EL (cell line): Measurements from ENCODE around the gene TMEM209.
A peak's percentile ranks its signal among the peaks of the same experiment; 100 is the strongest.
"Not testable (repeated sequence)": the region's sequence is repeated elsewhere in the genome, so short reads cannot be mapped to it uniquely, and the experiment has no call there.

Experiments used
- DNase-seq: peaks from one replicate; pipeline ENCODE4 v3.0.0-alpha.2; 2016

The TMEM209 gene

DNA sequence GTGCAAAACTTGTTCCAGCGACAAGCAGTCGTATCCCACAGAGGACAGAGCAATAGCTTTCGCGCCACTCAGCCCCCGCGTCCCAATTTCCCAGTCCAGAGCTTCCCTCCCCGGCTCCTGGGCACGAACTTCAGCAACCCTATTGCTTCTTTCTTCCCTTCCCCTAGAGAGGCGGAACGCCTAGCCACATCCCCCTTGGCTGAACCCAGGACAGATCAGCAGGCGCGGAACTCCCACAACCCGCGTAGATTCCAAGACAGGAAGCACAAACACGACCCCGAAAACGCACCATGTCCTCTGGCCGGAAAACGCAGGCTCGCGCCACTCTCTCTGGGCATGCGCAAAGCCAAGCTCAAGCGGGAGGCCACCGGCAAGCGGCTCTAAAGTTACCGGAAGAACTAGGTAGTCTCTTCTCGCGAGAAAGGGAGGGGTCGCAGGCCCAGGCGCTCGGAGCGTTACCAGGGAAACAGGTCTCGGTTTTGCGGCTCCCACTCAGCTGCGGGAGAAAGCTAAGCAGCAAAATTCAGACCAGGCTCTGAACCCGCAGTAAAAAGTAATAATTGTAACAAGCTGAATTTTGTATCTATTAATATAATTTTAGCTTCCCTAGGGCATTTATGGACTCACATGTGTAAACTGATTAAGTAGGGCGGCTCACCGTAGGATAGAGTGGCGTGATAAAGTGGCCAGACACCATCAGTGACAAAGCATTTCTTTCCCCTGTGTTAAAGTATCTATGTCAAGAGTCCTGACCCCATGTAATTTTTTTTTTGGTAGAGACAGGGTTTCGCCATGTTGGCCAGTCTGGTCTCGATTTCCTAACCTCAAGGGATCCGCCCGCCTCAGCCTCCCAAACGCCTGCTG lies at the start of gene TMEM209:
Gene TMEM209, minus strand, starts transcription at position 323 of the 864 bp plus-strand sequence. Its CDS starts 31 bp downstream, at position 292.
- peak; percentile 97 for DNase-seq

DNA sequence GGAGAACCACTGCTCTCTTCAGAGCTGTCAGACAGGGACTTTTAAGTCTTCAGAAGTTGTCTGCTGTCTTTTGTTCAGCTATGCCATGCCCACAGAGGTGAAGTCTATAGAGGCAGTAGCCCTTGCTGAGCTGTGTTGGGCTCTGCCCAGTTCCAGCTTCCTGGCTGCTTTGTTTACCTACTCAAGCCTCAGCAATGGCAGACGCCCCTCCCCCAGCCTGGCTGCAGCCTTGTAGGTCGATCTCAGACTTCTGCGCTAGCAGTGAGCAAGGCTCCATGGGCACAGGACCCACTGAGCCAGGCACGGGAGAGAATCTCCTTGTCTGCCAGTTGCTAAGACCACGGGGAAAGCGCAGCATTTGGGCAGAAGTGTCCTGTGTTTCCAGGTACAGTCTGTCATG lies 49.3 kb upstream of the TMEM209 start:
- no peak for DNase-seq

DNA sequence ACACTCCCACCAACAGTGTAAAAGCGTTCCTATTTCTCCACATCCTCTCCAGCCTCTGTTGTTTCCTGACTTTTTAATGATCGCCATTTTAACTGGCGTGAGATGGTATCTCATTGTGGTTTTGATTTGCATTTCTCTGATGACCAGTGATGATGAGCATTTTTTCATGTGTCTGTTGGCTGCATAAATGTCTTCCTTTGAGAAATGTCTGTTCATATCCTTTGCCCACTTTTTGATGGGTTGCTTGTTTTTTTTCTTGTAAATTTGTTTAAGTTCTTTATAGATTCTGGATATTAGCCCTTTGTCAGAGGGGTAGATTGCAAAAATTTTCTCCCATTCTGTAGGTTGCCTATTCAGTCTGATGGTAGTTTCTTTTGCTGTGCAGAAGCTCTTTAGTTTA lies 44.4 kb upstream of the TMEM209 start:
- not testable (repeated sequence) for DNase-seq

DNA sequence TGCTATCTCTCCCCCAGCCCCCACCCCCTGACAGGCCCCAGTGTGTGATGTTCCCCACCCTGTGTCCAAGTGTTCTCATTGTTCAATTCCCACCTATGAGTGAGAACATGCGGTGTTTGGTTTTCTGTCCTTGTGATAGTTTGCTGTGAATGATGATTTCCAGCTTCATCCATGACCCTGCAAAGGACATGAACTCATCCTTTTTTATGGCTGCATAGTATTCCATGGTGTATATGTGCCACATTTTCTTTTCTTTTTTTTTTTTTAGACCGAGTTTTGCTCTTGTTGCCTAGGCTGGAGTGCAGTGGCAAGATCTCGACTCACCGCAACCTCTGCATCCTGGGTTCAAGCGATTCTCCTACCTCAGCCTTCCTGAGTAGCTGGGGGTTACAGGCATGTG lies 43.6 kb upstream of the TMEM209 start:
- not testable (repeated sequence) for DNase-seq

DNA sequence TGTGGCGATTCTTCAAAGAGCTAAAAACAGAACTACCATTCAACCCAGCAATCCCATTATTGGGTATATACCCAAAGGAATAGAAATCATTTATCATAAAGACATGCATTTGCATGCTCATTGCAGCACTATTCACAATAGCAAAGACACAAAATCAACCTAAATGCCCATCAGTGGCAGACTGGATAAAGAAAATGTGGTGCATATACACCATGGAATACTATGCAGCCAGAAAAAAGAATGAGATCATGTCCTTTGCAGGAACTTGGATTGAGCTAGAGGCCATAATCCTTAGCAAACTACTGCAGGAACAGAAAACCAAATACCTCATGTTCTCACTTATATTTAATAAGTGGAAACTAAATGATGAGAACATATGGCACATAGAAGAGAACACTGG lies 41.3 kb upstream of the TMEM209 start:
- not testable (repeated sequence) for DNase-seq

DNA sequence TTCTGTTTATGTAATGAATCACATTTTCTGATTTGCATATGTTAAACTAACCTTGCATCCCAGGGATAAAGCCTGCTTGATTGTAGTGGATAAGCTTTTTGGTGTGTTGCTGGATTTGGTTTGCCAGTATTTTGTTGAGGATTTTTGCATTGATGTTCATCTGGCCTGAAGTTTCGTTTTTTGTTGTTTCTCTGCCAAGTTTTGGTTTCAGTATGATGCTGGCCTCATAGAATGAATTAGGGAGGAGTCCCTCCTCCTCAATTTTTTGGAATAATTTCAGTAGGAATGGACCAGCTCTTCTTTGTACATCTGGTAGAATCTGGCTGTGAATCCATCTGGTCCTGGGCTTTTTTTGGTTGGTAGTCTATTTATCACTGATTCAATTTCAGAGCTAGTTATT lies 38.3 kb upstream of the TMEM209 start:
- DNase-seq, result peak; percentile 10

DNA sequence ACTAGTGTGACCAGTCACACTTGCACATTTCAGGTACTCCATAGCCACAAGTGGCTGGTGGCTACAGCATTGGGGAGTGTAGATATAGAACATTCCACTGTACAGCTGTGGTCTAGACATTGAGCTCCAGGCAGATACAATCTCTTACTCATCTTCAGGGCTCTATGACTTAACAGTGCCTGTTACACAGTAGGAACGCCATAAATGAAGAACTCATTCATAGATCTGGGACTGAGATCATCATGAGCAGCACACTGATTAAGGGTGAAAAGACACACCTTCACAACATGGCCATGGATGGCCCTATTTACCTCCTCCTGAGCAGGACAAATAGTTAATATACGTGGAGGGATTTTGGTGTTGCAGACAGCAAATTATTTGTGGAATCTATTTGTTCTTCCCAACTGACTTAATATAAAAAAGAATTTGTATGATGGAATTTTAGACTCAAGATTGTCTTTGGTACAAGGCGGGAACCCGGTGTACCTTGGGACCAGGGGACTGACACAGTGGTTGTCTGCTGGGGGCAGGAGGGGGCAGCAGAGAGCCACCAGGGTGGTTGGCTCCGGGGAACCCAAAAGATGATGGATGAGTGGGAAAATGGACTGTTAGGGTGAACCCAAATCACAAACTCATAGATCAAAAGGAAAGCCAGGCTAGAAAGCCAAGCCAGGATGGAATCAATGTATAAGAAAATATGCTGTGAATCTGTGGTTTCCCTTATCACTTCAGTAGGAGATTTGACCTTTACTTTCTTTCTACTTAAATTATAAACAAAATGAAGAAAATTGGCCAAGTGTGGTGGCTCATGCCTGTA lies 37.2 kb upstream of the TMEM209 start:
- peak; percentile 73 for DNase-seq

DNA sequence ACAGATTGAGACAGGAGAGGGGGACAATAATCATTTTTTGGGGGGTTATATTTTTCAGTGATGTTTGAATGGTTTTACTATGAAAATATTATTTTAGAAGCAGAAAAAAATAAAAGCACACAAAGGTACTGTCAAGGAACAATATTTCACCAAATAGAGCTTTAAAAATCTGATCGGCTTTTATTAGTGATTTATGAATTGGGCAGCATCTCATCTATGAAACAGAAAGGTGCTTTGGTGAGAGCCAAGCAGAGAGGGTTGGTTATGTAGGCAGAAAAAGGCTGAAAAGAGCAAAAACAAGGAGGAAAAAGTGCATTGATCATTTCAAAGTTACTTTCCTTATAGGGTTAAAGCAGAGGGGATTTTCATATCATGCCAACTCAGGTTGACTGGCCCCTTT lies 35.0 kb upstream of the TMEM209 start:
- no peak for DNase-seq

DNA sequence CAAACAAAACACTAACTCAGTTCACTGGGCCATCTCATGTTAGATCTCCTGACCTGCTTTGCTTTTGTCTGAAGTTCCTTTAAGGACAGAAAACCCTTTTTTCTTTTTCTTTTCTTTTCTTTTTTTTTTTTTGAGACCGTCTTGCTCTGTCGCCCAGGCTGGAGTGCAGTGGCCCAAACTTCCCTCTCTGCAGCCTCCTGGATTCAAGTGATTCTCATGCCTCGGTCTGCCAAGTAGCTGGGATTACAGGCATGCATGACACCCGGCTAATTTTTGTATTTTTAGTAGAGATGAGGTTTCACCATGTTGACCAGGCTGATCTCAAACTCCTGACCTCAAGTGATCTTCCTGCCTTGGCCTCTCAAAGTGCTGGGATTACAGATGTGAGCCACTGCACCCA lies 31.2 kb upstream of the TMEM209 start:
- DNase-seq, result not testable (repeated sequence)

DNA sequence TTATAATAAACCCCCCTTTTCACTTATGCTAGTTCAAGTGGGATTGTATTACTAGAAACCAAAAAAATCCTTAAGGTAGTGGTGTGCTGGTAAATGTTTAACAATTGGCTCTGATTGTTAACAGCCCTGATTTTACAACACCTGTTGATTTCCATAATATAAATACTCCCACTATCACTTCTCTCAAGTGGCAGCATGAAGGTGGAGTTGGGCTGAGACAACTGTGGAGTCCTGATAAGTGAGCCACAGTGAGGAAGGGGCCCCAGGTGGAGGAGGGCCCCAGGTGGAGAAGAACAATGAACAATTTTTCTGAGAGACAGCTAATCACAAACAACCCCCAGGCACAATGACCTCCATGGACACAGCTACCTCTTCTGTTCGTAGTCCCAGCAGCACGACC lies 28.9 kb upstream of the TMEM209 start:
- DNase-seq, result no peak

DNA sequence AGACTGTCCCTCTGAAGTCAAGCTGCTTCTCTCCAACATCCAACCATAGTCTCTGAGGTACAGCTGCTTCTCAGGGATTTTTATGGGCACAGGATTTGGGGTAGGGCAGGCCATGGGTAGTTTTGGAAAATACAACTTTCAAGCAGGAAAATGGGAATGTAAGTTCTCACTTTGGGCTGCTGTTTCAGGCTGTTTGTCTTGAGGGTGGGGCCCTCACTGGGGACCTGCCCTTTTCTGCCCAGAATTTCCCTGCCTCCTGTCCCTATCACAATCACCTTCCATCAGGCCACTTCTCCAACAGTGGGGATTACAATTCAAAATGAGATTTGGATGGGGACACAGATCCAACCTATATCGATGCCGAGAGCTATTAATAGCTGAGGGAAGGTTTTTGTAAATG lies 27.0 kb upstream of the TMEM209 start:
- DNase-seq, result no peak

DNA sequence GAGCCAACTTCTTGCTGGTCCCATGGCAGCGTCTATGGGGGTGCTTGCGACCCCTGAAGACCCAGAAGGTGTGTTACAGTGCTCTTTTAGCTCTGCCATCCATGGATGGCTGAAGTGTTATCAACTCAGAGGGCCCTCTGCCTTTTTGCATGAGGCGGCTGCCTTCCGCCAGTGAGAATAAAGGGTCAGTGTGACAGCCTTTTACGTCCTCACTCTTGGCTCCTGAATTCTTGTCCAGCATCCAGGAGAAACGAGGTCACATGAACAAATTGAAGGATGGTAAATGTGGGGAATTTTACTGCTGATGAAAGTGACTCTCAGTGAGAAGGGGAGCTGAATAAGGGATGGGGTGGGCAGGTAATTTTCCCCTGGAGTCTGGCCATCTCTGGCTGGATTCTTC lies 26.6 kb upstream of the TMEM209 start:
- no peak for DNase-seq

DNA sequence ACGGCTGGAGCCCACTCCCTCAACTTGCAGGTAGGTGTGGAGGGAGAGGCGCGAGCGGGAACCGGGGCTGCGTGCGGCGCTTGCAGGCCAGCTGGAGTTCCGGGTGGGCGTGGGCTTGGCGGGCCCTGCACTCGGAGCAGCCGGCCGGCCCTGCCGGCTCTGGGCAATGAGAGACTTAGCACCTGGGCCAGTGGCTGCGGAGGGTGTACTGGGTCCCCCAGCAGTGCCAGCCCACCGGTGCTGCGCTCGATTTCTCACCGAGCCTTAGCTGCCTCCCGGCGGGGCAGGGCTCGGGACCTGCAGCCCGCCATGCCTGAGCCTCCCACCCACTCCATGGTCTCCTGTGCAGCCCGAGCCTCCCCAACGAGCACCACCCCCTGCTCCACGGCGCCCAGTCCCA lies 24.8 kb upstream of the TMEM209 start:
- DNase-seq, result not testable (repeated sequence)

DNA sequence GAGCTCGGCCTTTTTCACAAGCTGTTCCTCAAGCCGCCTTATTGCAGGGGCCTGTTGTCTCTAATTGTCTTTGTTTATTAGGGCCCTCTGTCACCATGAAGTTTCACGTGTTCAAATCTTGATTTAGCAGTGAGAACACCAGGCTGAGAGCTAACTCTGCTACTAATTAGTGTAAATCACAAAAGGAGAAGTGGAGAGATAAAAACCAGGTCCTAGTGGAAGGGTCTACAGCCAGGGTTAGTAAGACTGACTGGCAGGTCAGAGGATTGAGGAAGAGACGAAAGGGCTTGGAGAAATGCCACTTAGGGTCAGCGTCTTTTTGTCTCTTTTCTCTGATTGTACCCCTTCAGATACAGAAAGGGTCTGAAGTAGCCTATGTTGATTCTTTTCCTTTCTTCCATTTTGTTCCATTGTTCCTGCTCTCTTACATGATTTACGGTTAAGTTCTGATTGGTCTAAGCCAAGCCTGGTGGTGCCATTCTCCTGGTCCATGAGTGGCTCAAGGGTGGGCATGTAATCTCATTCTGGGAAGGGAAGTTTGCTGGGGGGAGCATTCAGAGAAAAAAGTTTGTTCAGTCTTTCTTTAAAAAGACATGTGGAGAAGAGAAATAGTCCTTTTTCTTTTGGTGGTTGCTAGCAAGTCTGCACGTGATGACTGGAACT lies 23.8 kb upstream of the TMEM209 start:
- no peak for DNase-seq

DNA sequence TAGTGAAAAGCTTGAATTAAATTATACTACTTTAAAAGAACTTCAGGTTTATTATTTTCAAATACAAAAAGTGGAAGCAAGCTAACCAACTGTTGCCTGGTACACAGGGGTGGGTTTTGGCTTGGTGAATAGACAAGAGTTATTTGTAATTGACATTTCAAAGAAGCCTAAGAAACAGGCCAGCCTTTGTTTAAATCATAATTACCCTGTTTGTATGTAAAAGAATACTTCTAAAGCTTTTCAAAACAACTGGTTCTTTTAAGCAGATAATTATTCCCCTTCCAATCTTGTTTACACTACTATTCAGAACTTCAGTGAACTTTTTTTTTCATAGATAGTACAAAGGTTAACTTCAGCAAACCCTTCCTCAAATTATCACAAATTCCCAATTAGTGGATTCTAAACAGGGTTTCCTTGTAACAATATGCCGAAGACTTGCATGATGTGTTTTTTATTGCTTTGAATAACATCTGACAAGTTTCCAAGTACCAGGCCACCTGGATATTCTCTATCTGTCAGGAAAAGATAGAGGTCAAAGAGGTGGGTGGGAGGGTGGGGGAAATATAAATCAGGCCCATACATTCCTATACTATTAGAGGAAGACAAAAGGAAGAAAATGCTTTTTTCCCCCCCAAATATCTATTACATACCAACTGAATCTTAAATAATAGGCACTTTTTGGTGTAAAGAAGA lies 22.8 kb upstream of the TMEM209 start:
- DNase-seq, result no peak

DNA sequence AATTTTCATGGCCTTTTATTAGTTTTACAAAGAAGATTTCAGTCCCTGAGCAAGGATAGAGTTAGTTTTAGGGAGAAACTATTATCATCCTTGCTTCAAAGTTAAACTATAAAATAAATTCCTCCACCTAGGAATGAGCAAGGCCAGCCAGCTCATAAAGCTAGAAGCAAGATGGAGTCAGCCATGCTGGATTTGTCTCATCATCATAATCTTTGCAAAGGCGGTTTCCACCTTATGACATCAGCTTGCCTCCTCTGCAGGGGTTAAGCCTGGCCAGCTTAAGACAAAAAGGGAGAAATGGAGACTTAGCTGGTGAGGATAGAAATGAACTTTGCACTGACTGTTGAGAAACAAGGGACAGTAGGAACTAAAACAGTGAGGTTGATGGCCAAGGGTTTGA lies 21.1 kb upstream of the TMEM209 start:
- no peak for DNase-seq

DNA sequence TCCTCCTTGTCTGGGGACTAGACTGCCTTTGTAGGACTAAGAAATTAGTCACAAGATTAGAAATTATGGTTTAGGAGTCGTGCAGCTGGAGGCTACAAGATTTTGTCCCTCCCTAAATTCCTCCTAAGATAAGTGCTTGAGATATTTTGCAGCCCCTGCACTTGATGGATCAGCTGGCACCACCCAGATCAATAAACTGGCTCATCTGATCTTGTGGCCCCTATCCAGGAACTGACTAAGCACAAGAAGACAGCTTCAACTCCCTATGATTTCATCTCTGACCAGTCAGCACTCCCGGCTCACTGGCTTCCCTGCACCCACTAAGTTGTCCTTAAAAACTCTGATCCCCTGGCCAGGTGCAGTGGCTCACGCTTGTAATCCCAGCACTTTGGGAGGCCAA lies 19.7 kb upstream of the TMEM209 start:
- DNase-seq, result peak; percentile 45

DNA sequence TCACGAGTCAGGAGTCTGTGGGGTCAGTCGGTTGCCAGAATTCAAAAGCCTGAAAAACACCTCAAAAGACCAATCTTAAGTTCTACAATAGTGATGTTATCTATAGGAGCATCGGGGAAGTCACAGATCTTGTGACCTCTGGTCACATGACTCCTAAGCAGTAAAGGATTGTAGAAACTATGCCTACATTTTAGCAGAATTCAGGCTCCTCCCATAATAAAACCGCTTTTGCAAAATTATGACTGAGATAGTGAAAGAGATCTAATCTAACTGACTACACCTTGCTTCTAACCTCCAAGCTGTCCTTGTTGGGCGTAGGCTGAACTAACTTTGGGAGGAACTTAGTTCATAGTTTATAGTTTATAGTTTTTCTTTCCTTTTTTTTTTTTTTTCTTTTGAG lies 19.0 kb upstream of the TMEM209 start:
- DNase-seq, result no peak

DNA sequence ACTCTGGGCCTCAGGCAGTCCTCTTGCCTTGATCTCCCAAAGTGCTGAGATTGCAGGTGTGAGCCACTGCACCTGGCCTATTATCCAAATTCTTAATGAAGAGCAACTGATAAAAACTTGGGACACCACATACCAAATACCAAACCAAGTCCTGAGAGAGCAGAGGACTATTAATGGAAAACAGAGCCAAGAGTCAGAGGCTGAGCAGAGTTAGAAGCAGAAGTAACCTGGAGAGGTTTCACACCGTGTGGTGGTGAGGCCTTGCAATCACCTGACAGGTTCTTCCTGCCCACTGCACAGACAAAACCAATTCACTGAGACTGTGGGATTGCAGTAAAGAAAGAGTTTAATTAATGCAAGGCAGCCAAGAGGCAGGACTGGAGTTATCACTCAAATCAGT lies 18.4 kb upstream of the TMEM209 start:
- no peak for DNase-seq

DNA sequence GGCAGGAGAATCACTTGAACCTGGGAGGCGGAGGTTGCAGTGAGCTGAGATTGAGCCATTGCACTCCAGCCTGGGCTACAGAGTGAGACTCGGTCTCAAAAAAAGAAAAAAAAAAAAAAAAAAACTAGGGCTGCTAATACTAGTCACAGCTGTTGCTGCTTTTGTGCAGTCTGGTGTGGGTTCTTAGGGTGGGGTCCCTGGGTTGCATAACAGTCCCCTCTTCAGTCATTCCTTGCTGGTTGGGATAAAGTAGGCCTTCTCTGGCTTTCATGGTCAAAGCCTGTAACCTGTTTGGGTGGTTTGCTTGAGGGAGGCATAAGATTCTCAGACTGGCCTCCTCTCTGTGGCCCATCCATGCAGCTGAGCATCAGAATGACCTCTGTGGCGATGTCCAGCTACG lies 16.5 kb upstream of the TMEM209 start:
- DNase-seq, result no peak

DNA sequence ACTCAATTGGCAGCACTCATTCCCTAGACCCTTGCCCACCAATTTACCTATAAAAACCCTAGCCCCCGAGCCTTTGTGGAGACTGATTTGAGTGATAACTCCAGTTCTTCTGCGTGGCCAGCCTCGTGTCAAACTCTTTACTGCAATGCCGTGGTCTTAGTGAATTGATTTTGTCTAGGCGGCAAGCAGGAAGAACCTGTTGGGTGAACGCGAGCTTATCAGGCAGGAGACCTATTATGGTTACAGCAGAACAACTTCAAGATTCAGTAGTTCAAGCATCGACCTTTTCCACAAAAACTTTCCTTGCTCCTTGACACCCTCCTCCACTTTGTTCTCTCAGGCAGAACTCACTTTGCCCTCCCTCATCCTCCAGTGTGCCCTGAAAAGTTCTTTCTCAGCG lies 14.7 kb upstream of the TMEM209 start:
- no peak for DNase-seq

DNA sequence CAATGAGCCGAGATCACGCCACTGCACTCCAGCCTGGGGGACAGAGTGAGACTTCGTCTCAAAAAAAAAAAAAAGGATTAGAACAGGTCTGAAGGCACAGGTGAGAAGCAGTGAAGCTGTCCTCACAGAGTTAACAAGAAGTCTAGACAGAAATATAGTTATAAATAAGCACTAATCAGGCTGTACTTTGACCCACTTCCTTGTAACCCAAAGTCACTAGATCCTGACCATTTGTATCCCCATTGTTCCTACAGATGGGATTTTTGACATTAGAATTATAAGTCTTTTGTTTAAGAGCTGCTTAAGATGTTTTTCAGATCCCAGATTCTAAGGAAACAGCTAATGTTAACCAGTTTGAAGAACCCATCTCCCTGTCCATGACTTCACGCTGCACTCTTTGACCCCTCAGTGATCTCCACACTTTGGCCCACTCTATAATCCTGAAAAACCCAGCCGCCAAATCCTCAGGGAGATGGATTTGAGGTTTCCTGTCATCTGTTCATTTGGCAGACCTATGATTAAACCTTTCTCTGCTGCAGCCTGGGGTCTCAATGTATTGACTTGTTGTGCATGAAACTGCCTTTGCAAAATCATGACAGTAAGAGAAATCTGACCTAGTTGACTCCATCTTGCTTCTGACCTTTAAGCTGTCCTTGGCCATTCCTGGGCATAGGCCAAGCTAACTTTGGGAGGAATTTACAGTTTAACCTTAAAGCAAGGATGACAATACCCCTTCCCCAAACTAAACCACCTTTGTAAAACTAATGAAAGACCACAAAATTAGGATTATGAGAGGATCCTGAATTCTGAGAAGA lies 13.8 kb upstream of the TMEM209 start:
- DNase-seq, result no peak
